ENCODE data around the gene STXBP4.
"Not testable (repeated sequence)": the region's sequence is repeated elsewhere in the genome, so short reads cannot be mapped to it uniquely, and the experiment has no call there.

STXBP4 gene

GRCh38 chr17:55057184-55057583, 88.6 kb downstream of the STXBP4 start:
- no peak for DNase-seq

DNA sequence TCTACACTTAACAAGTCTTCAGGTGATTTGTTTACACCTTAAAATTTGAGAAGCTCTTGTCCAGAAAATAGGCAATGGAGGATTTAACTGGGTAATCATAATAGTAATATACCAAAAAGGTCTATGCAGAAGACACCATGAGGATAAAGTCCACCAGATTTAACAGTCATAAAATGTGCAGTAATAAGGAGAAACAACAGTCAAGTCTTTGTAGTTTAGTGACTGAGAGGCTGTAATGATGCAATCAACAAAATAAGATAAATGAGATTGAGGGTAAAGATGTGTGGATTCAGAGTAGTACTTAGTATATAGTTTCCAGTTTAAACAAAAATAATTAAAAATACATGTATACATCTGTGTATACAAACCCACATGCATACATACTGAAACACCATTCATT, 91.2 kb downstream of the STXBP4 start:
- DNase-seq = no peak

- DNase-seq = no peak
Measured at GRCh38 chr17:55062921-55063320, 94.4 kb downstream of the STXBP4 start.

- DNase-seq = no peak
Measured at GRCh38 chr17:55063885-55064874, 95.6 kb downstream of the STXBP4 start.

GRCh38 chr17:55067697-55068439, 99.3 kb downstream of the STXBP4 start:
- DNase-seq = no peak

GRCh38 chr17:55068862-55069811, 100.6 kb downstream of the STXBP4 start:
- no peak for DNase-seq

- DNase-seq = no peak
Measured at GRCh38 chr17:55069983-55070529, 101.5 kb downstream of the STXBP4 start.

DNA sequence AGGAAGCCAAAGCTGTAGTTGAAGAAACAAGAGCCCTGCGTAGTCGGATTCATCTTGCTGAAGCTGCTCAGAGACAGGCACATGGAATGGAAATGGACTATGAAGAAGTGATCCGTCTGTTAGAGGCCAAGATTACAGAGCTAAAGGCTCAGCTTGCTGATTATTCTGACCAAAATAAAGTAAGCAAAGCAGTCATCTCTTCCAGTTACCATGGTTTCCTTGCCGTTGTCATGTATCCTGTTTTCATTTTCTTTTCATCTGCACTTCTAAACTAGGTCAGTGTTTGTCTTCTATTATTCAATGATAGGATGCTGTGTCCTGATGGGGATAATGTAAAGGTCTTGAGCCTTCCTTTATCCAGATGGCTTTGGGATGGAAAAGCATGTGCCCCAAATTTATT, 104.3 kb downstream of the STXBP4 start:
- peak in 1 of 5 donors; percentile 50 for DNase-seq

GRCh38 chr17:55073467-55073866, 104.9 kb downstream of the STXBP4 start:
- DNase-seq = not testable (repeated sequence)

DNA sequence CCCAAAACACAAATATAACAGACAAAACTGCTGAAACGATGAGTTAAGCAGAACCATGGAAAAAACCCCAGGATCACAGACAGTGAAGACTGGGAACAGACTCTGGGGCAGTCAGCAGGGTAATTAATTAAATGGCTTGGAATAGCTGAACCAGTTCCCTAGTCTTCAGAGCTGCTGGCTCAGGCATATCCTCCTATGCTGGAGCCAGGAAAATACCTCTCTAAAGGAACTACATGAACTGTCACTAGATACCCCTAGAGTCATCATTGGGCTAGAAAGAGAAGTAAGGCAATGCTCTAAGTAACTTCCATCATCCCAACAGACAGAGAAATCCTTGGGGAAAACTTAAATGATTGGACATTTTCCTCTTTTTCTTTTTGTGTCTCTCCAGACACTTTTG, 113.0 kb downstream of the STXBP4 start:
- DNase-seq = no peak

DNA sequence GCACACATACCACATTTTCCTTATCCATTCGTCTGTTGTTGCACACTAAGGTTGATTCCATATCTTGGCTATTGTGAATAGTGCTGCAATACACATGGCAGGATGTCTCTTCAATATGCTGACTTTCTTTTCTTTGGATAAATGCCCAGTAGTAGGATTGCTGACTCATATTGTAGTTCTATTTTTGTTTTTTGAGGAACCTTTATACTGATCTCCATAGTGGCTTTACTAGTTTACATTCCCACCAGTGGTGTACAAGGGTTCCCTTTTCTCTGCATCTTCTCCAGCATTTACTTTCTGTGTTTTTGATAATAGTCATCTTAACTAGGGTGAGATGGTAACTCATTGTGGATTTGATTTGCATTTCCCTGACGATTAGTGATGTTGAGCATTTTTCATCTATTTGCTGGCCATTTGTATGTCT, 118.1 kb downstream of the STXBP4 start:
- DNase-seq = no peak

DNA sequence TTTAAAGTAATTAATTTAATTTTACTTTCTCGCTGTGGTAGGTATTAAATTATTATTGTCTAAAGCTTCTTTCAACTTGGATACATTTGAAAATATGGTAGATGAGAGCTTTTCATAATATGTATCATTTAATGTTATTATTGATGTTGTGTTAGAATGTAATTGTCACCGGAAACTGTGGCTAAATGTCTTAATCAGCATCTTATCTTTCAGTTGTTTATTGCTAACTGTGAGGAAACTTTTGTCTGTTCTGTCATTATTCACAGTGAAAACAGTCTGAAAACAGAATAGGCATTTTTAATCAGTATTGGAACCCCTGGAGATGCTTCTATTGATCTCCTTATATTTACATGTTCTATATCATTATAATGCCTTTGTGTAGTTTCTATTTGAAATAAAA, 120.7 kb downstream of the STXBP4 start:
- peak in 1 of 5 donors; percentile 16 for DNase-seq

DNA sequence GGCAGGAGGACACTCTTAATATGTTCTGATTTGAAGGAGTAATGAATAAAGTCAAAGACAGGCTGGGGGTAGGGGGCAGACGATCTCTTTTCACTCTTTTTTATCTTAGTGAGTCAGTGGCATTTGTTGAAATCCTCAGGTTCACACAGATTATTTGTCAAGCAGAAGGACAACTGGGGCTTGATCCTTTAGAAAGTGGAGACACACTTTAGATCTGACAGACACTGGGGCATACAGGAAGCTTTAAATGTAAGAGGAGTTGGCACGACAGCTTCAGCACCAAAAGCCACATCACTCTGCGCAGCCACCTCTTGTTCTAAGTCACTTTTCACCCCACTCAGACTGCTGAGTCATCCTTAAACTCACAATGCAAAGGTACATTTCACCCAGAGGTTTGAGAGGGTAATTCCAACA, 121.5 kb downstream of the STXBP4 start:
- peak in 2 of 5 donors; percentile 7 to 89 for DNase-seq

DNA sequence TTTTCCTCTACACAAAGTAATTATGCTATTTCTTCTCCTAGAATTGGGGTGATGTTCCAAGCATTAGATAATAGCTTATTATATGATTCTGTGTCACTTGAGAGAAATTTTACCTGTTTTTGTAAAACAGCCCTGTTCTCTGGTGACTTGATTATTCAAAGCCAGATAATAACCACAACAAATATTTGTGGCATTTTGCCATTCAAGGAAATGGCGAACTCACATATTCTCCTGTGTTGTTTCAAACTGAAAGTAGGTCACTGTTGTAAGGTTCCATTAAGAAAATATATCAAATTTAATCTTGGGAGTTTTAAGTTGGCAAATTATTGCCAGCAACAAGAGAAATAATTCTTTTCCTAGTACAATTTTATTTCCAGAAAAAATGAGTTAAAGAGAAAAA, 124.8 kb downstream of the STXBP4 start:
- DNase-seq = peak in 1 of 5 donors; percentile 19

- no peak for DNase-seq
Measured at GRCh38 chr17:55098765-55099164, 130.2 kb downstream of the STXBP4 start.

DNA sequence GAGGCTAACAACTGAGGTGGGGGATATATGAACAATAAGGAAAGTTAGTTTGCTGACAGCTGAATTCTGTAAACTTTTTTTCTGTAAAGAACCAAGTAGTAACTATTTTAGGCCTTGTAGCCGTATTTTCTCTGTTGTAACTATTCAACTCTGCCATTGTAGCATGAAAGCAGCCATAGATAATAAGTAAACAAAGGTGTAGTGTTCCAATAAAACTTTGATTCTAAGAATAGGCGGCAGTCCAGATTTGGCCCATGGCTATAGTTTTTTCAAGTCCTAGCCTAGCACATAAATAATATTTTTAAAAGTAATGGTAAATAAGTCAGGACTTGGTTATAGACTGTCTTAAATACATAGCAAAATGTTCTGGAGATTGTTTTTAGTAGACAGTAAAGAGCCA, 142.0 kb downstream of the STXBP4 start:
- DNase-seq = no peak

DNA sequence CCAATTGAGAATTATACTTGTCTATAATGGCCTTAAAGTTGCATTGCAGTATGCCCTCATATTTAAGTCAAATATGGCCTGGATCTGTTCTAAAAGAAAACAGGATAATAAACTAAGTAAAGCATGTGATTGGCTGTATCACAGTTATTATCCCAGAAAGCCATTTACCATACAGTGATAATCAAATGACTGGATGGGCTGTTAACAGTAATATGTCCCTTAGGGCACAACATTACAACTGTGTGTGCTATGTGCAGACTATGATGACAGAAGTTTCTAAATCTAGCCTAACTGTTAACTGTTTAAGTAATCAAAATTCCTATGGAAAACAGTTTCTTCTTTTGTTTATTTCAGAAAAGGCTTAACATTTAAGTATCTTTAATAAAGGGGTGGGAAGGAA, 145.7 kb downstream of the STXBP4 start:
- DNase-seq = no peak

DNA sequence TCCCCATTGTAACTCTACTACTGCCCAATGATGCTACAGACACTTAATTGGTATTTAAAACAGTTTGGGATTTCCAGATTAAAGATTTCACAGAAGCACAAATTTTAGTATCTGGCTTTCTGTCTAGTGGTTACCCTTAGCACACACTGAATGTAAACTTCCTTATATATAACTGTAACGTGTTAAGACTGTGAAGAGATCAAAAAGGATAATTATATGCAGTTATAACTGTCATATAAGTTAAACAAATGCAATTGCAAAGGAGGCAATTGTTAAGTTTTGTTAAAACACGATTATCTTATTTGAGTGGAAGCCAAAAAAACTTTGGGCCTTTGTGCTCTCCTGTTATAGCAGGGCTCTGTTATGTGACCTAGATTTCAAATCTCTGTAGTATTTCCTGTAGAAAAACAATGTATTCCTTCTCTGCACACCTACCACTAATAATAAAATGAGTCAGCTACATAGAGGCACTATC, 147.9 kb downstream of the STXBP4 start:
- no peak for DNase-seq

DNA sequence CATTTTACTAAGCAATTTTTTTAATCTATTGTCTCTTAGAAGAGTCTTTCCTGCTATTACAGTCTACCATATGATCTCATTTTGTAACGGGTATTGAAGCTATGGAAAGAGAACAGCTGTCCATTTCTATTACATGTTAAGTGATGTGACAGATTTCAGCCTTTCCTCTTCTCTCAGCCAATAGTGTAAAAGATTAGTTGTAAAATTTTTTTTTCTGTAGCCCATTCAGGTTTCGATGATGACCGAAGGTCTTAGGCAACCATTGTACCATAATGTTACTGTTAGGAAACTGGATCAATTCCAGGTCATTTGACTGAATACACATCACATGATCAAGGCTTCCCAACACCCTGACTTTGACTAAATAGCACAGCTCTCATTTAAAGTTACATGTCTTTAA, 148.6 kb downstream of the STXBP4 start:
- no peak for DNase-seq

DNA sequence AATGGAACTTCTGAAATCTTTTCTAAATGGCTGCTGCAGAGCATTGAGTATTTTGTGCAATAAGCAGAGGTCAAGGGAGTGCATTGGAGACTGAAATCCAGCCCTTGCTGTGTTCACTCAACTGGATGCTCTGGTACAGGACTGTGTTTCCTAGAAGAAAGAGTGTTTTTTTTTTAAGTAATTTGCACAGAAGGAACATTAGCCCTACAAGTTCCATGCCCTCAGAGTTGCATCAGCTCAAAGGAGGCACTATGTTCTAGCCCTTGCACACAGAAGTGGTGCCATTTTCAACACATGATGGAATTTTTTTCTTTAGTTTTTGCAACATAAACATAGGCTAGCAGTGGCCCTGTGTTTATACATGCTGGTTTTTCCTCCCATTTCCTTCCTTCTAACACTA, 152.1 kb downstream of the STXBP4 start:
- no peak for DNase-seq

GRCh38 chr17:55121268-55121667, 152.7 kb downstream of the STXBP4 start:
- DNase-seq = no peak

GRCh38 chr17:55122114-55122513, 153.5 kb downstream of the STXBP4 start:
- no peak for DNase-seq
